ENCODE measurements around the gene CDCA8.
"Not testable (repeated sequence)": the region's sequence is repeated elsewhere in the genome, so short reads cannot be mapped to it uniquely, and the experiment has no call there.

The CDCA8 gene

DNA sequence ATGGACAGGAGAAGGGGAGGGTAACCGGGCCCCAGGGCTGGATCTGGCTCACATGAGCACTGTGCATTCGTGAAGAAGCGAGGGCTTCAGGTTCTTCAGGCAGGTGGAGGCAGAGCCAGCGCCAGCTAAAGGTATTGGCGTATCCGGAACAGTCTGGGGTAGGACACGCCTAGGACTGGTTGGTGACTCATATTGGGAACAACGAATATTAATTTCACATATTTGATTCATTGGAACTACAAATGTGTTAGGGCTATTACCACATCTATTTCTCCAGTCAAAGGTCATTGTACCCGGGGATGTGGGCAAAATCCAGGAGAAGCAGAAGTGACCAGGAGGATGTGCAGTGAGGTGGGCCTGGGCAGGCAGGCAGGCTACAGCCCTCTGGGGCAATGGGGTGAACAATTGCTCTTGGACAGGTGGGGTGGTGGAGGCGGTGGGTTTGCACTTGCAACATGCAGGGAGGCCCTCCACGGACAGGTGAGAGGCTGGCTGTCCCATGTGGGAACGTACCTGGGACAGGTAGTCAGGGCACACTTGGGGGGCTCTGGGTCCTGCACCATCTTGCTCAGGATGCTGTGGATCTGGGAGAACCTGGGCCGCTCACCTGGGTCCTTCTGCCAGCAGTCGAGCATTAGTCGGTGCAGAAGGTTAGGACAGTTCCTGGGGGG, 26.7 kb downstream of the CDCA8 start:
- no peak for DNase-seq

GRCh38 chr1:37719572-37720195, 27.4 kb downstream of the CDCA8 start:
- DNase-seq = no peak

DNA sequence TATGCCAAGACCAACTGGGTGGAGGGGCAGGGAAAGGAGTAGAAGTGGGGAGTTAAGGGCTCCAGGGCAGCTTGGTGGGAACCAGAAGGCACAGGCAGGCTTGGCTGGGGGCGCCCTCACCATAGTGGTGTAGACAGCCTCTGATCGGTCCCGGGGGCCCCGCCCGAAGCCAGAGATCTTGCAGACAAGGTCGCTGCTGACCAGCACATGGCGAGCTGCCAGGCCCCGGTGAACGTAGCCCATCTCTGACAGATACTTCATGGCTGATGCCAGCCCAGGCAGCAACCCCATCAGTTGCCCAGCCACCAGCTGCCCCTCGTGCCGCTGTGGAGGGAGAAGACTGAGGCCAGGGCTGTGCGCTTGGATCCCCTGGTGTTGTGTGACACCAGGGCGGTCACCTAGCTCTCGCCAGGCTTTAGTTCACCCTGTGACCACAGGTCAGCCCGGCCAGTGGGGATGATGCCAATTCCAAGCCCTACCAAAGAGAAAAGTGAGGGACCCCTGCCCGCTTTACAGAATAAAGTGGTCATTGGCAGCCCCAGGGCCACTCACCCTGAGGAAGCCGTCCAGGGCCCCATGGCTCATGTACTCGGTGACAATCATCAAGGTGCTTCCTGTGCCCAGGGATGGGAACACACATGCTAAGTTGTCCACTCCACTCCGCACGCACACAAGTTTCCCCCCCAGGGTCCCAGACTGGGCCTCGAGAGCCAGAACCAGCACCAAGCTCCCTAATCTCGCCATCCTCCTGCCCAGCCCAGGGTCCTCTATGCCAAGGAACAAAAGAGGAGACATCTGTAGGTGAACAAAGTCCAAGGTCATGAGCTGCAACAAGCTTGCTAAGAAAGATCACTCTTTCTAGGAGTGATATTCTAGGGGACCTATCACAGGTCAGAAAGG, 28.2 kb downstream of the CDCA8 start:
- DNase-seq = no peak

DNA sequence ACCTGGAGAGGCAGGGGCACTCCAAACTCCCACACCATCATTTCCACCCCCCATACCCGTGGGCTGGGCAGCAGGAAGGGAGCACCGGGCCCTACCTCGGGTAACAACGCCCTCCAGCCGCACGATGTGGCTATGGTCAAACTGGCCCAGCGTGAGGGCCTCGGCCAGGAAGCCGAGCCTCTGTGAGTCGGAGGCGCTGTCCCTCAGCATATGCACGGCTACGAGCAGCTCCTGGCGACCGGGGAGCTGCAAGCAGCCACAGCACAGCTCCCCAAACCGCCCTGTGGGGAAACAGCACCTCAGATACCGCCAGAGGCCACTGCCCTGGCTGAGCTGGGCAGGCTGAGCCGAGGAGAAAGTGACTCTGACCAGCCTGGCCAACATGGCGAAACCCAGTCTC, 29.2 kb downstream of the CDCA8 start:
- no peak for DNase-seq

- DNase-seq = no peak
These were observed 30.1 kb downstream of the CDCA8 start for GRCh38 chr1:37722181-37723071.

GRCh38 chr1:37723072-37723389, 30.7 kb downstream of the CDCA8 start:
- no peak for DNase-seq

- no peak for DNase-seq
These were observed 31.2 kb downstream of the CDCA8 start for GRCh38 chr1:37723390-37724078.

GRCh38 chr1:37724575-37724974, 32.3 kb downstream of the CDCA8 start:
- DNase-seq = no peak

GRCh38 chr1:37725851-37726613, 33.7 kb downstream of the CDCA8 start:
- no peak for DNase-seq

GRCh38 chr1:37726751-37727585, 34.7 kb downstream of the CDCA8 start:
- DNase-seq = no peak

DNA sequence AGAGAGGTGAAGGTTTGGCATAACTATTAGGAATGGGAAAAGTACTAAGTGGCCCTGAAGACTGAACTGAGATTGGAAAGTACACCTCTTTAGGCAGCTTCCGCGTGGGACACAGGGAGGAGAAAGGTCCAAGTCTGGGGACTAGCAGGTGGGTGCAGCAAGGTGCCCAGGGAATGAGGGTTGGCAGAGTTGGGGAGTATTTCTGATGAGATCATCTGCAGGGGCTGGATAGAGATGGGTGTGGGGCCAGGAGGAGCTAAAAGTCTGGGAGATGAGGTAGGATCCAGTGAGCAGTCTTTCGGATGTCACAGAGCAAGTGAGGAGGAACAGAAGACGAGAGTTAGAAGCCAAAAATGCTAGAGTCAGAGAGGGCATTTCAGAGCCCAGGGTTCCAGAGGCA, 36.1 kb downstream of the CDCA8 start:
- DNase-seq = no peak

- no peak for DNase-seq
These were observed 38.1 kb downstream of the CDCA8 start for GRCh38 chr1:37730376-37730775.

- no peak for DNase-seq
These were observed 39.1 kb downstream of the CDCA8 start for GRCh38 chr1:37731312-37732019.

DNA sequence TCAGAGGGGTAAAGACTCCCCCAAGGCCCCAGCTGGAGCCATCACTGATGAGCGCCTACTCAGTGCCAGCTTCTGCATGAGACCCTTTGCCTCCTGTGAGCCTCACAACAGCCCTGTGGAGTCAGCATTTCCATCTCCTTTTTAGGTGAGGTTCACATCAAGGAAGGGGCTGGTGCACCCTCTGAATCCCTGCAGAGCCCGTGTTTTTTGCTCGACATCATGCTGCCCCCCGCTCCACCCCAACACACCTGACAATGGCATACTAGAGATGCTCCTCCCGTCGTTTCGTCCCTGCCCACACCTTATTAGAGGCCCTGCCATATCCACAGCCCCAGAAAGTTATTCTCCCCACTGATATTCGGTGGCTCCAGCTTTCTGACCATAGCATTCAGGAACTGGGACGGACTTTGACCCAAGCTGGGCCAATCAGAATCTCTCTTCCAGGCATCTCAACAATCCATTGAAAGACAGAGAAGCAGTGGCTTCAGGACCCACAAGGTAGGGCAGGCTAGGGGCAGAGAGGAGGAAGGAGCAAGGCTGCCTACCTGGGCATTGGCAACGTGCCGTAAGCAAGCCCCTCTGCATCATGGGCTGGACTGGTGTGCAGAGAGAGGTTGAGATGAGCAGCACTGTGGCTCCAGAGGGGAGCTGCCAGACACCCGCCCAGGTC, 39.9 kb downstream of the CDCA8 start:
- no peak for DNase-seq

GRCh38 chr1:37734629-37735591, 42.6 kb downstream of the CDCA8 start:
- DNase-seq = no peak

DNA sequence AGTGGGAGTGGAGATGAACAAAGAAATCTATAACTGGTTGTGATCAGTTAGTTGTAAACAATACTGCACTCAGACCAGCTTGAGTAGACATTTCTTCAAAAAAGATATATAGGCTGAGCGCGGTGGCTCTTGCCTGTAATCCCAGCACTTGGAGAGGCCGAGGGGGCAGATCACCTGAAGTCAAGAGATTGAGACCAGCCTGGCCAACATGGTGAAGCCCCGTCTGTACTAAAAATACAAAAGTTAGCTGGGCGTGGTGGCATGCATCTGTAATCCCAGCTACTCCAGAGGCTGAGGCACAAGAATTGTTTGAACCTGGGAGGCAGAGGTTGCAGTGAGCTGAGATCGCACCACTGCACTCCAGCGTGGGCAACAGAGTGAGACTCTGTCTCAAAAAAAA, 45.7 kb downstream of the CDCA8 start:
- DNase-seq = not testable (repeated sequence)

- DNase-seq = not testable (repeated sequence)
These were observed 46.3 kb downstream of the CDCA8 start for GRCh38 chr1:37738619-37739018.

DNA sequence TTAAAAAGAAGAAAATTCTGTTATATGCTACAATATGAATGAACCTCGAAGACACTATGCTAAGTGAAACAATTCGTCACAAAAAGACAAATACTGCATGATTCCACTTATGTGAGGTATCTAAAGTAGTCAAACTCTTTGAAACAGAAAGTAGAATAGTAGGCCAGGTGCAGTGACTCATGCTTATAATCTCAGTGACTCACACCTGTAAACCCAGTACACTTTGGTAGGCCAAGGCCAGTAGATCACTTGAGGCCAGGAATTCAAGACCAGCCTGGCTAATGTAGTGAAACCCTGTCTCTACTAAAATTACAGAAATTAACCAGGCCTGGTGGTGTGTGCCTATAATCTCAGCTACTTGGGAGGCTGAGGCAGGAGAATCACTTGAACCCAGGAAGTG, 46.9 kb downstream of the CDCA8 start:
- DNase-seq = peak in 1 of 2 experiments; percentile 20

All from SW 1271 (cell line).